ENCODE results near the gene ALKBH6.

Gene ALKBH6

GRCh38 chr19:35959968-35960320 lies 54.1 kb downstream of the ALKBH6 start:
- TF ChIP-seq TAF1 (IDR thresholded peaks at IDR 0.05; ENCODE audit: low read depth) (no peak), ZBTB7A (IDR thresholded peaks at IDR 0.05; ENCODE audit: low read depth) (no peak), CEBPB (IDR thresholded peaks at IDR 0.05) (no peak), REST (IDR thresholded peaks at IDR 0.05; ENCODE audit: low read depth) (no peak), USF1 (IDR thresholded peaks at IDR 0.05) (no peak), RAD21 (IDR thresholded peaks at IDR 0.05; ENCODE audit: low read depth) (no peak), EP300 (IDR thresholded peaks at IDR 0.05; ENCODE audit: borderline replicate concordance) (no peak), FOXM1 (IDR thresholded peaks at IDR 0.05; ENCODE audit: borderline replicate concordance, low read depth) (no peak)
